Naive thymus-derived CD4-positive, alpha-beta T cell (primary cell): ENCODE results near the gene TRUB2. TPM values are rescaled to one million over a fixed set of nuclear protein-coding genes. Genes with fewer than 3 reads are reported as not detected.
A peak's percentile ranks its signal among the peaks of the same experiment; 100 is the strongest.

ENCODE experiments used
- ATAC-seq: fragments of 150-1000 bp; cut with Tn5 transposase; 2 replicates; pipeline ENCODE4 v1.10.0; 2021; ENCODE audit warnings: mild to moderate bottlenecking, moderate library complexity
- CTCF ChIA-PET: fragments of 350-600 bp; sonication (Branson Sonifier 250); formaldehyde crosslinking; loops from one replicate; lab custom pipeline; 2021; ENCODE audit warnings: antibody characterized with exemption; lab: Charles Lee
- POLR2A ChIA-PET: fragments of 350-600 bp; sonication (Branson Sonifier 250); formaldehyde crosslinking; loops from one replicate; lab custom pipeline; 2021; ENCODE audit warnings: antibody characterized with exemption, inconsistent platforms; lab: Charles Lee
- DNase-seq, 9 donors: peaks; one replicate each; pipeline versions ENCODE4 v3.0.0 to v3.0.0-alpha.2; 2020 to 2022; ENCODE audit warnings: mixed read lengths in 1 of 9
- H3K27ac ChIP-seq: one replicate; pipeline ENCODE4 v1.7.0; 2013; ENCODE audit warnings: mild to moderate bottlenecking, low read depth, low read length, moderate library complexity
- H3K27me3 ChIP-seq, 2 donors: one replicate each; pipeline ENCODE4 v1.7.0; 2013; ENCODE audit warnings: low read length in 2 of 2, mild to moderate bottlenecking in 2 of 2, moderate library complexity in 2 of 2; ENCODE audit not compliant: control insufficient read depth in 2 of 2, insufficient read depth in 2 of 2
- H3K36me3 ChIP-seq, 3 experiments: 1 replicate in 2 of 3; 2 replicates in 1 of 3; pipeline ENCODE4 v1.7.0; 2013; ENCODE audit warnings: low read length in 3 of 3, mild to moderate bottlenecking in 3 of 3, moderate library complexity in 1 of 3; ENCODE audit not compliant: insufficient read depth in 3 of 3, control insufficient read depth in 2 of 3
- H3K4me1 ChIP-seq, 2 donors: one replicate each; pipeline ENCODE4 v1.7.0; 2013; ENCODE audit warnings: low read length in 2 of 2, mild to moderate bottlenecking in 2 of 2, moderate library complexity in 1 of 2; ENCODE audit not compliant: control insufficient read depth in 2 of 2, insufficient read depth in 2 of 2
- H3K4me3 ChIP-seq: 2 replicates; pipeline ENCODE4 v1.7.0; 2013; ENCODE audit warnings: mild to moderate bottlenecking, low read length
- H3K9me3 ChIP-seq, 3 experiments: 1 replicate in 2 of 3; 2 replicates in 1 of 3; pipeline ENCODE4 v1.7.0; 2013; ENCODE audit warnings: low read length in 3 of 3; ENCODE audit not compliant: control insufficient read depth in 2 of 3
- H3K27ac Mint-ChIP-seq, 9 donors: one replicate each; pipeline ENCODE4 v1.8.0; 2020 to 2022; ENCODE audit warnings: mixed read lengths in 9 of 9, mild to moderate bottlenecking in 8 of 9, moderate library complexity in 5 of 9, inconsistent platforms in 2 of 9
- H3K27me3 Mint-ChIP-seq, 5 donors: one replicate each; pipeline ENCODE4 v1.8.0; 2021 to 2022; ENCODE audit warnings: mixed read lengths in 5 of 5, mild to moderate bottlenecking in 1 of 5
- H3K36me3 Mint-ChIP-seq, 5 donors: one replicate each; pipeline ENCODE4 v1.8.0; 2020 to 2022; ENCODE audit warnings: mixed read lengths in 5 of 5, mild to moderate bottlenecking in 3 of 5, inconsistent platforms in 1 of 5
- H3K4me1 Mint-ChIP-seq, 7 donors: one replicate each; pipeline ENCODE4 v1.8.0; 2020 to 2022; ENCODE audit warnings: mixed read lengths in 7 of 7, mild to moderate bottlenecking in 3 of 7, inconsistent platforms in 1 of 7
- H3K4me3 Mint-ChIP-seq, 10 donors: one replicate each; pipeline ENCODE4 v1.8.0; 2020 to 2022; ENCODE audit warnings: mild to moderate bottlenecking in 10 of 10, mixed read lengths in 10 of 10, moderate library complexity in 6 of 10, inconsistent platforms in 2 of 10
- H3K9me3 Mint-ChIP-seq, 11 donors: one replicate each; pipeline ENCODE4 v1.8.0; 2020 to 2022; ENCODE audit warnings: mixed read lengths in 11 of 11, mild to moderate bottlenecking in 4 of 11, inconsistent platforms in 1 of 11, moderate library complexity in 1 of 11
- intact Hi-C, 2 donors: fragments of 100-400 bp; cut with micrococcal nuclease; formaldehyde crosslinking; loops; one replicate each; pipeline ENCODE4 v1.15.1; 2023
- polyA plus RNA-seq, 2 donors: library from polyadenylated mRNA; unstranded; fragments of 300-500 nt; fragmentation: Illumina TruSeq; gene quantifications; one replicate each; pipeline ENCODE4 v1.2.3, GENCODE V29; 2021
- total RNA-seq, 6 experiments: library from RNA in 5 of 6; stranded (reverse) in 5 of 6; gene quantifications; 1 replicate in 5 of 6; 2 replicates in 1 of 6; pipeline ENCODE4 v1.2.3 and lab custom pipeline; 2021 to 2026

The TRUB2 gene
- total and polyA plus RNA-seq, 7 experiments from 2014 or later = 11.5 to 27.2 (median 21.6) TPM

DNA sequence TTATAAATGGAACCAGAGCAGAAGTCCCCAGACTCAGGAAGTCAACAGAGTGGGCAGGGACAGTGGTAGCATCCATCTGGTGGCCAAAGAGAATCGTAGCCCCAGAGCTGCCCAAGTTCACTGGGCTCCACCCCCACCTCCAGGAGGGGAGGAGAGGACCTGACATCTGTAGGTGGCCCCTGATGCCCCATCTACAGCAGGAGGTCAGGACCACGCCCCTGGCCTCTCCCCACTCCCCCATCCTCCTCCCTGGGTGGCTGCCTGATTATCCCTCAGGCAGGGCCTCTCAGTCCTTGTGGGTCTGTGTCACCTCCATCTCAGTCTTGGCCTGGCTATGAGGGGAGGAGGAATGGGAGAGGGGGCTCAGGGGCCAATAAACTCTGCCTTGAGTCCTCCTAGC is 38.6 kb upstream of the TRUB2 start:
- Histone ChIP-seq H3K4me1 (peaks cover 5 to 9% of the 10 kb centered on the region in 2 donors), H3K27me3 (no peaks in the 10 kb centered on the region), H3K36me3 (peaks cover 0 to 5% (median 0%) of the 10 kb centered on the region in 3 experiments), H3K27ac (no peak overlapping the region), H3K4me3 (no peak overlapping the region), H3K9me3 (no peaks in the 10 kb centered on the region)
- Mint-ChIP-seq H3K27me3 (no peaks in the 10 kb centered on the region), H3K27ac (peak overlapping the region in 3 of 9 donors; percentile 39 to 79 (median 63)), H3K36me3 (peaks cover 0 to 4% (median 3%) of the 10 kb centered on the region in 5 donors), H3K4me1 (peaks cover 0 to 22% (median 6%) of the 10 kb centered on the region in 7 donors), H3K4me3 (no peak overlapping the region), H3K9me3 (no peaks in the 10 kb centered on the region)
- ChIA-PET CTCF (interaction anchor here (1.0 to 4.0 kb wide), 4 partner anchors 28 to 66 kb away, joined by 3 to 23 read pairs (median 12); partner anchors contain the start of gene CERCAM), POLR2A (interaction anchor here (1.4 to 3.7 kb wide), 3 partner anchors 9 to 85 kb away, joined by 3 to 28 read pairs (median 5); partner anchors contain the start of genes GOLGA2, SWI5 and URM1)
- ATAC-seq (no peak), DNase-seq (no peak)
- intact Hi-C loops = loop anchor here in 1 of 2 donors (5.0 to 10.0 kb wide), 2 partner anchors 141 to 524 kb away; partner anchors contain the start of genes GLE1, KYAT1 and LRRC8A

DNA sequence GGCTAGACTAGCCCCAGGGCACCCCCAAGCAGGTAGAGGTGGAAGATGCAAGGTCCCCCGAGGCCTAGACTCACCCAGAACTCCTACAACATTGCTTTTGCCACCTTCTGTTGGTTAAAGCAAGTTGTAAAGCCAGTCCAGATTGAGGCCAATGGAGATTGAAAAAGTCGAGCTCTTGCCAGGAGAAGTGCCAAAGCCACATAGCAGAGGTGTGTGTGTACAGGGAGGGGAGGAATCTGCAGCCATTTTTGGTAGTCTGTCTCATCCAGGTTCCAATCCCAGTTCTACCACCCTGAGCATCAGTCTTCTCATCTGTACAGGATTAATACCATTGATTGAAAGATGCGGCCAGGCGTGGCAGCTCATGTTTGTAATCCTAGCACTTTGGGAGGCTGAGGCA is 36.6 kb upstream of the TRUB2 start:
- H3K4me1 ChIP-seq = peaks cover 4 to 5% of the 10 kb centered on the region in 2 donors
- peaks cover 0 to 11% (median 6%) of the 10 kb centered on the region in 7 donors for H3K4me1 Mint-ChIP-seq
- DNase-seq (no peak), ATAC-seq (no peak)
- H3K4me3 Mint-ChIP-seq = no peak overlapping the region
- POLR2A ChIA-PET = no interaction called here
- intact Hi-C loops = no loop called here
- no peaks in the 10 kb centered on the region for H3K9me3 ChIP-seq
- no peaks in the 10 kb centered on the region for H3K27me3 ChIP-seq
- peaks cover 0 to 7% (median 4%) of the 10 kb centered on the region in 5 donors for H3K36me3 Mint-ChIP-seq
- no peaks in the 10 kb centered on the region for H3K27me3 Mint-ChIP-seq
- H3K4me3 ChIP-seq = no peak overlapping the region
- no peak overlapping the region for H3K27ac ChIP-seq
- no peaks in the 10 kb centered on the region for H3K9me3 Mint-ChIP-seq
- CTCF ChIA-PET = interaction anchor here (0.8 kb wide), 1 partner anchor 53 kb away, joined by 3 read pairs; no protein-coding TSS in a partner anchor
- peaks cover 0 to 15% (median 0%) of the 10 kb centered on the region in 3 experiments for H3K36me3 ChIP-seq
- H3K27ac Mint-ChIP-seq = peak overlapping the region in 1 of 9 donors; percentile 84

- no peak for ATAC-seq
- no peaks in the 10 kb centered on the region for H3K27me3 Mint-ChIP-seq
- H3K4me3 Mint-ChIP-seq = no peak overlapping the region
- no peak overlapping the region for H3K27ac Mint-ChIP-seq
- Histone ChIP-seq H3K36me3 (peaks cover 0 to 19% (median 0%) of the 10 kb centered on the region in 3 experiments), H3K4me3 (no peak overlapping the region), H3K27me3 (no peaks in the 10 kb centered on the region), H3K4me1 (peaks cover 4 to 5% of the 10 kb centered on the region in 2 donors), H3K27ac (no peak overlapping the region), H3K9me3 (no peaks in the 10 kb centered on the region)
- intact Hi-C loops = no loop called here
- ChIA-PET POLR2A (no interaction called here), CTCF (no interaction called here)
- DNase-seq = no peak
- peaks cover 0 to 11% (median 6%) of the 10 kb centered on the region in 7 donors for H3K4me1 Mint-ChIP-seq
- no peaks in the 10 kb centered on the region for H3K9me3 Mint-ChIP-seq
- peaks cover 0 to 7% (median 4%) of the 10 kb centered on the region in 5 donors for H3K36me3 Mint-ChIP-seq
These were observed 35.8 kb upstream of the TRUB2 start for GRCh38 chr9:128358090-128358489.

- no peaks in the 10 kb centered on the region for H3K9me3 Mint-ChIP-seq
- CTCF ChIA-PET = no interaction called here
These were observed 33.2 kb upstream of the TRUB2 start for GRCh38 chr9:128355451-128355850.

GRCh38 chr9:128349772-128350171 is 27.5 kb upstream of the TRUB2 start:
- peaks cover 0 to 13% (median 4%) of the 10 kb centered on the region in 5 donors for H3K36me3 Mint-ChIP-seq
- H3K4me3 Mint-ChIP-seq = no peak overlapping the region
- Histone ChIP-seq H3K4me1 (no peaks in the 10 kb centered on the region), H3K27me3 (no peaks in the 10 kb centered on the region), H3K36me3 (peaks cover 0 to 65% (median 0%) of the 10 kb centered on the region in 3 experiments), H3K9me3 (no peaks in the 10 kb centered on the region), H3K4me3 (no peak overlapping the region), H3K27ac (no peak overlapping the region)
- no peaks in the 10 kb centered on the region for H3K9me3 Mint-ChIP-seq
- ATAC-seq (no peak), DNase-seq (no peak)
- ChIA-PET POLR2A (no interaction called here), CTCF (no interaction called here)
- H3K4me1 Mint-ChIP-seq = peaks cover 0 to 3% (median 0%) of the 10 kb centered on the region in 7 donors
- intact Hi-C loops = no loop called here
- H3K27me3 Mint-ChIP-seq = no peaks in the 10 kb centered on the region
- H3K27ac Mint-ChIP-seq = no peak overlapping the region

More at GRCh38 chr9:128355451-128355850, 33.2 kb upstream of the TRUB2 start:
- no peaks in the 10 kb centered on the region for H3K4me1 ChIP-seq
- POLR2A ChIA-PET = no interaction called here
- H3K9me3 ChIP-seq = no peaks in the 10 kb centered on the region
- ATAC-seq = no peak
- intact Hi-C loops = no loop called here
- no peak overlapping the region for H3K4me3 ChIP-seq
- H3K27ac Mint-ChIP-seq = no peak overlapping the region
- no peaks in the 10 kb centered on the region for H3K27me3 ChIP-seq
- H3K27ac ChIP-seq = no peak overlapping the region
- H3K36me3 ChIP-seq = peaks cover 0 to 30% (median 0%) of the 10 kb centered on the region in 3 experiments
- no peaks in the 10 kb centered on the region for H3K4me1 Mint-ChIP-seq
- DNase-seq = no peak
- H3K27me3 Mint-ChIP-seq = no peaks in the 10 kb centered on the region
- no peak overlapping the region for H3K4me3 Mint-ChIP-seq
- peaks cover 0 to 7% (median 4%) of the 10 kb centered on the region in 5 donors for H3K36me3 Mint-ChIP-seq

DNA sequence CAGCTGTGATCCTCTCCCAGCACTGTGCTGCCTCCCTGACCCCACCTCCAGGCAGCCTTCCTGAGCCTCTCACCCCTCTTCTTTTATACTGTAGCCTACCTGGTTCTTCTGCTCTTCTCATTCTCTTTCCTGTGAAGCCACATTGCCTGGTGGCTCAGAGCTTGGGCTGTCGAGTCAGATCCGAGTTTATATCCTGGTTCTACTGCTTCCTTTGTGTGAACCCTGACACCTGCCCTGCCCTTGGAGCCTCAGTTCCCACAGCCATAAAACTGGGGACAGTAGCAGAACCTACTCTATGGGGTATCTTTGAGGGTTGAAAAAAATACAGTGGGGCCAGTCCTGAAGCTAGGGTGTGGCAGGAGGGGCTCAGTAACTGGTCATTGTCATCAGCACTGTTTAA is 26.9 kb upstream of the TRUB2 start:
- intact Hi-C loops = no loop called here

More for the DNA sequence above, 26.9 kb upstream of the TRUB2 start:
- no peak overlapping the region for H3K27ac ChIP-seq
- Mint-ChIP-seq H3K27me3 (no peaks in the 10 kb centered on the region), H3K27ac (no peak overlapping the region), H3K9me3 (no peaks in the 10 kb centered on the region), H3K4me1 (peaks cover 0 to 3% (median 0%) of the 10 kb centered on the region in 7 donors), H3K4me3 (no peak overlapping the region), H3K36me3 (peaks cover 0 to 13% (median 4%) of the 10 kb centered on the region in 5 donors)
- ChIA-PET CTCF (no interaction called here), POLR2A (no interaction called here)
- no peaks in the 10 kb centered on the region for H3K9me3 ChIP-seq
- H3K4me3 ChIP-seq = no peak overlapping the region
- H3K4me1 ChIP-seq = no peaks in the 10 kb centered on the region
- ATAC-seq (no peak), DNase-seq (no peak)
- H3K36me3 ChIP-seq = peaks cover 0 to 71% (median 0%) of the 10 kb centered on the region in 3 experiments
- no peaks in the 10 kb centered on the region for H3K27me3 ChIP-seq
